ENCODE measurements around the gene MRPS18B.

MRPS18B gene

GRCh38 chr6:30610065-30610464 is 7.6 kb upstream of the MRPS18B start:
- no peak for DNase-seq

- DNase-seq, result no peak
These were observed 6.3 kb upstream of the MRPS18B start for GRCh38 chr6:30611150-30611855.

DNA sequence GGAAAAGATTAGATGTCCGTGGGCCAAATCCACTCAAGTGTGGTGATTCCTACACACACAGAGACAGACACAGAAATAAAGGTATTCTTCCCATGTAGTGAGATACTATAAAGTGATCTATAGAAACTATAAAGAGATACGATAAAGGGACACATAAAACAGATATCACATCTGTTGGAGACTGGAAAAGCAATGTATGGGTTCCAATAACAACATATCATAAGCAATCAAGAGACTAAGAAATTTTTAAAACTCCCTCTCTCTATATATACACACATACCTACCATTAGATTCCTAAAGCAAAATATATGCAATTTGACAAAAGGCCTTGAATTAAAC is 5.8 kb upstream of the MRPS18B start:
- no peak for DNase-seq

- peak; percentile 20 for DNase-seq
These were observed 5.4 kb upstream of the MRPS18B start for GRCh38 chr6:30612213-30612612.

- DNase-seq, result peak; percentile 16
These were observed 4.9 kb upstream of the MRPS18B start for GRCh38 chr6:30612687-30613248.

- peak; percentile 14 for DNase-seq
These were observed 4.2 kb upstream of the MRPS18B start for GRCh38 chr6:30613251-30614043.

GRCh38 chr6:30614044-30614842 is 3.4 kb upstream of the MRPS18B start:
- DNase-seq, result no peak

- peak; percentile 97 for DNase-seq
These were observed 2.8 kb upstream of the MRPS18B start for GRCh38 chr6:30614843-30615218.

DNA sequence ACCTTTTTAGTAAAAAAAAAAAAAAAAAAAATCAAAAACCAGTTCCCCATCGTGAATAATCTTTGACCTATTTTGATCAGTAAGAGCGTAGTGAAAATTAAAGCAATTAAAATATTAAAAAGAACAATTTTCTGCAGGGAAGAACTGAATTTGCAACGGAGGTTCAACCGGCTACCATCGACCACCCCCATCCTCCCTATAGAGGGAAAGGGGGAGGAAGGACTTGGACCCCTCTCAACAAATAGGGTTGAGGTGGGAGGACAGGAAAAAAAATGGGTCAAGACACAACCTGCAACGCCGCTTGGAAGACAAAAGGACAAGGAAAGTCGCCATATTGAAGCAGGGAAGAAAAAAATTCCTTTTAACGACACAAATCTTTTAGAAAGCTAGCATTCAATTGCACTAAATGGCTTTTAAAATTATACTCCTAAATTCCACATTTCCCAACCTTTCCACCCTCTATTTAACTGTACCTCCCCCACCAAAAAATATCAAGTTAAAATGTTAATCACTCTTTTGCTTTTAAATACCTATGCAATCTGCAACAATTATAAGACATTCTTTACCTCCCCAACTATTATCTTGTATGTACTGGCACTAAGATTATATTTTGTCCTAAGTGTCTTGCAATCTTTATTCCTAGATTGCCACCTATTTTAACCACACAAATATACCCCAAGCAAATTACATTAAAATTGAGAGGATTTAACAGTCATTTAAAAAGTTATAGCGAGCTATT is 2.3 kb upstream of the MRPS18B start:
- peak; percentile 82 for DNase-seq

GRCh38 chr6:30615958-30616810 is 1.5 kb upstream of the MRPS18B start:
- DNase-seq, result peak; percentile 47

- peak; percentile 100 for DNase-seq
These were observed 652 bp upstream of the MRPS18B start, which contains the start of gene PPP1R10 for GRCh38 chr6:30616811-30617564. PPP1R10 (minus strand) TSS chr6:30617243; CDS start chr6:30609944, 7,299 bp downstream.

- DNase-seq, result no peak
These were observed 694 bp downstream of the MRPS18B start for GRCh38 chr6:30618270-30618797.

- DNase-seq, result no peak
These were observed 1.9 kb downstream of the MRPS18B start for GRCh38 chr6:30619561-30619960.

- no peak for DNase-seq
These were observed 7.9 kb downstream of the MRPS18B start for GRCh38 chr6:30625511-30625910.

GRCh38 chr6:30626484-30627366 is 9.1 kb downstream of the MRPS18B start, which contains the start of gene ATAT1:
ATAT1 (plus strand) TSS chr6:30626874.
- peak; percentile 79 for DNase-seq

- DNase-seq, result no peak
These were observed 18.2 kb downstream of the MRPS18B start for GRCh38 chr6:30635834-30636233.

- DNase-seq, result no peak
These were observed 22.8 kb downstream of the MRPS18B start for GRCh38 chr6:30640481-30640880.

DNA sequence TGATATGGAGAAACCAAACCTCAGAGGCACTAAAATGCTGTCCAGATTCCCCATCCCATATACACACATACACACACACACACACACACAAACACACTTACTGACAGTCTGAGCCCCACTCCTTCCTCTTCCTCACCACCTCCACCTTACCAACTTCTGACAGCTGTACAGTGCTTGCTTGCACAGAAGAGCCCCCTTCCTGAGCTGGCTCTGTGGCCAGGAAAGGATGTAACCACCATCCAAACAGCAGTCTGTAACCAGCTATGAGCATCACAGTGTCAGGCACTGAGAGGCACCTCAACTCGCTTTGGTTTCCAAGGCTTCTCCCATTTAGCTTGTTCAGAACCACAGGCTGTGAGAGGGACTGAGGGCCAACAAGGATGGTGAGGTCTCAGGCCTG is 23.4 kb downstream of the MRPS18B start:
- no peak for DNase-seq

DNA sequence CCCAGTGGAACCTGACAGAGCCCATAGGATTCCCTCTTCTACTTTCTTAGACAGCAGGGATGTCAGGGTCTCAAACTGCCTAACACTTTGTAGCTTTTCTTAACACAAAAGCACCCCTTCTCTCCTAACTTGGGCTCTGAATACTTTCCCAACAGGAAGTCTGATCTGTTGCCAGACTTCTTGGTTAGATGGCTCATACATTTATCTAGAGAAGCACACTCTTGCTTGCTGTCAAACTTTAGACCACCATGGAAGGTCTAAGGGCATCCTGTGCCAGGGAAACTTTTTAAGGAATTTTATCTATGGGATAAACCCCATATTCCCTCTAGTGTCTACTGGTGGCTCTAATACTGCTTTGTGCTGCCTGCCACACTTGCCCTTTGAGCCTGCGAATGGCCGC is 26.0 kb downstream of the MRPS18B start:
- no peak for DNase-seq

Measured in MV-4-11 (cell line).